PC-3 (cell line): ENCODE results near the gene CAMTA1. TPM values are rescaled to one million over a fixed set of nuclear protein-coding genes. Genes with fewer than 3 reads are reported as not detected.
A peak's percentile ranks its signal among the peaks of the same experiment; 100 is the strongest.

ENCODE experiments used
- ATAC-seq: fragments of 200-7000 bp; cut with Tn5 transposase; 2 replicates; pipeline ENCODE4 v1.9.1; 2020; ENCODE audit warnings: mild to moderate bottlenecking, moderate library complexity
- BruUV-seq: library from RNA; stranded (reverse); fragments of 400-500 nt; replicated peaks from 2 replicates; lab custom pipeline; 2021; lab: Mats Ljungman, UMichigan
- CTCF ChIA-PET: fragments of 300-600 bp; sonication (Branson Sonifier 250); formaldehyde crosslinking; loops from one replicate; lab custom pipeline; 2022; ENCODE audit warnings: antibody characterized with exemption; lab: Charles Lee
- POLR2A ChIA-PET: fragments of 300-600 bp; sonication (Branson Sonifier 250); formaldehyde crosslinking; loops from one replicate; lab custom pipeline; 2022; ENCODE audit warnings: antibody characterized with exemption; ENCODE audit not compliant: unreplicated experiment; lab: Charles Lee
- DNase-seq: peaks from one replicate; pipeline ENCODE4 v3.0.0-alpha.2; 2015
- H2AFZ ChIP-seq: fragments of 300-600 bp; sonication (generic); 2 replicates; pipeline ENCODE4 v1.6.0; 2016; ENCODE audit warnings: antibody characterized with exemption, low read length
- H3F3A ChIP-seq: fragments of 300-600 bp; sonication (generic); one replicate; pipeline ENCODE4 v1.6.0; 2017; ENCODE audit warnings: antibody characterized with exemption, low read length, control low read depth, mild to moderate bottlenecking; ENCODE audit not compliant: unreplicated experiment
- H3K27ac ChIP-seq: fragments of 300-600 bp; sonication (generic); 2 replicates; pipeline ENCODE4 v1.5.1; 2016; ENCODE audit warnings: mild to moderate bottlenecking, low read length
- H3K27me3 ChIP-seq: fragments of 300-600 bp; sonication (generic); 2 replicates; pipeline ENCODE4 v1.6.1; 2016; ENCODE audit warnings: low read length, mixed read lengths
- H3K36me3 ChIP-seq: fragments of 300-600 bp; sonication (generic); 2 replicates; pipeline ENCODE4 v1.6.1; 2016; ENCODE audit warnings: low read depth, mixed run types, low read length, mixed read lengths
- H3K4me1 ChIP-seq: fragments of 300-600 bp; sonication (generic); 2 replicates; pipeline ENCODE4 v1.5.1; 2016; ENCODE audit warnings: low read length; ENCODE audit not compliant: insufficient read depth
- H3K4me2 ChIP-seq: fragments of 300-600 bp; sonication (generic); 2 replicates; pipeline ENCODE4 v1.6.0; 2016; ENCODE audit warnings: low read length
- H3K4me3 ChIP-seq: fragments of 300-600 bp; sonication (generic); 2 replicates; pipeline ENCODE4 v1.5.1; 2016; ENCODE audit warnings: mild to moderate bottlenecking, low read length, mixed read lengths
- H3K79me2 ChIP-seq: fragments of 300-600 bp; sonication (generic); 2 replicates; pipeline ENCODE4 v1.6.1; 2017; ENCODE audit warnings: low read length, mixed read lengths
- H3K9ac ChIP-seq: fragments of 300-600 bp; sonication (generic); 2 replicates; pipeline ENCODE4 v1.6.0; 2016; ENCODE audit warnings: mild to moderate bottlenecking, low read length
- H3K9me2 ChIP-seq: fragments of 300-600 bp; sonication (generic); replicated peaks from 2 replicates; pipeline ENCODE4 v1.6.1; 2016; ENCODE audit warnings: mixed run types, low read length, mixed read lengths
- H3K9me3 ChIP-seq: fragments of 300-600 bp; sonication (generic); 2 replicates; pipeline ENCODE4 v1.6.1; 2016; ENCODE audit warnings: low read length, mixed read lengths
- H4K20me1 ChIP-seq: fragments of 300-600 bp; sonication (generic); 2 replicates; pipeline ENCODE4 v1.6.1; 2016; ENCODE audit warnings: low read length, mixed read lengths
- CTCF ChIP-seq: fragments of 300-600 bp; sonication (generic); conservative IDR thresholded peaks from 2 replicates; pipeline ENCODE4 v1.5.1; 2017; ENCODE audit warnings: antibody characterized with exemption, low read depth, mild to moderate bottlenecking, low read length
- EZH2 ChIP-seq: fragments of 300-600 bp; sonication (generic); IDR thresholded peaks from one replicate; pipeline ENCODE4 v1.6.1; 2017; ENCODE audit warnings: antibody characterized with exemption, mild to moderate bottlenecking, low read length; ENCODE audit not compliant: unreplicated experiment
- EZH2phosphoT487 ChIP-seq: fragments of 300-600 bp; sonication (generic); IDR thresholded peaks from 2 replicates; pipeline ENCODE4 v1.6.1; 2018; ENCODE audit warnings: mild to moderate bottlenecking, antibody characterized with exemption, low read length, borderline replicate concordance
- intact Hi-C: fragments of 100-400 bp; cut with micrococcal nuclease; formaldehyde crosslinking; loops from 2 replicates; pipeline ENCODE4 v1.9.0; 2023
- total RNA-seq: library from RNA; depleted of rRNA; stranded (reverse); fragments of >200 nt; gene quantifications from 2 replicates; pipeline ENCODE4 v1.2.3, GENCODE V29; 2014

The CAMTA1 gene
- total RNA-seq, 1 experiment from 2014 or later: 40.8 TPM

- Histone ChIP-seq H3K9ac (no peak overlapping the region), H3K27ac (no peak overlapping the region), H3K36me3 (no peaks in the 10 kb centered on the region), H3K4me2 (no peak overlapping the region), H3K9me3 (no peaks in the 10 kb centered on the region), H4K20me1 (no peaks in the 10 kb centered on the region), H3K27me3 (peaks cover 35% of the 10 kb centered on the region), H3K79me2 (no peaks in the 10 kb centered on the region), H3K4me1 (peaks cover 5% of the 10 kb centered on the region), H3K9me2 (no peaks in the 10 kb centered on the region), H3K4me3 (no peak overlapping the region), H3F3A (no peaks in the 10 kb centered on the region), H2AFZ (no peak overlapping the region)
- BruUV-seq: no TSS peak
- intact Hi-C loops: no loop called here
- TF ChIP-seq CTCF: no peak
- TF ChIP-seq EZH2phosphoT487: no peak
- TF ChIP-seq EZH2: no peak
- POLR2A ChIA-PET: no interaction called here
- ATAC-seq: no peak
- CTCF ChIA-PET: no interaction called here
- DNase-seq: no peak
Observed at GRCh38 chr1:6986281-6986680, 201.0 kb downstream of the CAMTA1 start.

- no peak overlapping the region for H2AFZ ChIP-seq
- DNase-seq (no peak), ATAC-seq (no peak)
- H3K9me2 ChIP-seq: no peaks in the 10 kb centered on the region
- ChIA-PET POLR2A (no interaction called here), CTCF (no interaction called here)
- no peak overlapping the region for H3K9ac ChIP-seq
- H3K27me3 ChIP-seq: peaks cover 35% of the 10 kb centered on the region
- no peaks in the 10 kb centered on the region for H4K20me1 ChIP-seq
- intact Hi-C loops: no loop called here
- no peak for TF ChIP-seq EZH2
- TF ChIP-seq CTCF: 0 out of 2 replicates have a peak, but pooled peaks have one; percentile 17
- H3F3A ChIP-seq: no peaks in the 10 kb centered on the region
- no peak overlapping the region for H3K4me2 ChIP-seq
- BruUV-seq: no TSS peak
- no peak overlapping the region for H3K27ac ChIP-seq
- peaks cover 8% of the 10 kb centered on the region for H3K4me1 ChIP-seq
- H3K4me3 ChIP-seq: no peak overlapping the region
- no peaks in the 10 kb centered on the region for H3K36me3 ChIP-seq
- no peaks in the 10 kb centered on the region for H3K79me2 ChIP-seq
- H3K9me3 ChIP-seq: no peaks in the 10 kb centered on the region
Observed at GRCh38 chr1:6987940-6988339, 202.7 kb downstream of the CAMTA1 start.

GRCh38 chr1:6988796-6989195 is 203.5 kb downstream of the CAMTA1 start:
- ChIA-PET POLR2A (no interaction called here), CTCF (no interaction called here)
- Histone ChIP-seq H3K9me2 (no peaks in the 10 kb centered on the region), H3K9ac (no peak overlapping the region), H3K27me3 (peaks cover 35% of the 10 kb centered on the region), H3F3A (no peaks in the 10 kb centered on the region), H2AFZ (no peak overlapping the region), H3K27ac (no peak overlapping the region), H3K36me3 (no peaks in the 10 kb centered on the region), H3K4me1 (peaks cover 8% of the 10 kb centered on the region), H4K20me1 (no peaks in the 10 kb centered on the region), H3K4me2 (no peak overlapping the region), H3K4me3 (no peak overlapping the region), H3K79me2 (no peaks in the 10 kb centered on the region), H3K9me3 (no peaks in the 10 kb centered on the region)
- no peak for TF ChIP-seq EZH2phosphoT487
- no peak for TF ChIP-seq CTCF
- no peak for TF ChIP-seq EZH2
- BruUV-seq: no TSS peak
- DNase-seq: no peak
- ATAC-seq: no peak
- intact Hi-C loops: no loop called here
